IMR-90 (cell line): Measurements from ENCODE around the gene CST7. TPM values are rescaled to one million over a fixed set of nuclear protein-coding genes. Genes with fewer than 3 reads are reported as not detected.

Experiments
- ATAC-seq: fragments of 200-7000 bp; cut with Tn5 transposase; 2 replicates; pipeline ENCODE4 v1.9.1; 2020; ENCODE audit warnings: low read depth, mild to moderate bottlenecking, moderate library complexity
- BruUV-seq: library from RNA; stranded (reverse); fragments of 400-500 nt; replicated peaks from 2 replicates; lab custom pipeline; 2021; lab: Mats Ljungman, UMichigan
- CTCF ChIA-PET: fragments of 300-600 bp; formaldehyde crosslinking; extraction: SDS; loops from one replicate; lab custom pipeline; 2021; ENCODE audit warnings: antibody characterized with exemption; lab: Yijun Ruan, JAX
- POLR2A ChIA-PET: fragments of 300-600 bp; sonication (Branson Sonifier 250); formaldehyde crosslinking; loops from one replicate; lab custom pipeline; 2022; ENCODE audit warnings: antibody characterized with exemption; ENCODE audit not compliant: unreplicated experiment; lab: Charles Lee
- DNase-seq: peaks from one replicate; pipeline ENCODE4 v3.0.0; 2013
- H2AFZ ChIP-seq: replicated peaks from 2 replicates; pipeline ENCODE3; 2013; ENCODE audit warnings: low read length, mild to moderate bottlenecking; ENCODE audit not compliant: poor library complexity
- H2AK5ac ChIP-seq: 2 replicates; pipeline ENCODE4 v1.6.1; 2013; ENCODE audit warnings: low read depth, low read length, inconsistent platforms
- H2AK9ac ChIP-seq: replicated peaks from 2 replicates; pipeline ENCODE3; 2013; ENCODE audit warnings: mild to moderate bottlenecking, low read depth, low read length, moderate library complexity; ENCODE audit not compliant: poor library complexity
- H2BK120ac ChIP-seq: 2 replicates; pipeline ENCODE4 v1.6.1; 2013; ENCODE audit warnings: low read depth, low read length, inconsistent platforms
- H2BK15ac ChIP-seq: 3 replicates; pipeline ENCODE4 v1.6.1; 2013; ENCODE audit warnings: low read depth, low read length, inconsistent platforms
- H2BK20ac ChIP-seq: 2 replicates; pipeline ENCODE4 v1.6.1; 2013; ENCODE audit warnings: low read depth, mild to moderate bottlenecking, inconsistent platforms, low read length, moderate library complexity
- H2BK5ac ChIP-seq: 2 replicates; pipeline ENCODE4 v1.6.1; 2013; ENCODE audit warnings: mild to moderate bottlenecking, low read depth, low read length, inconsistent platforms; ENCODE audit not compliant: poor library complexity, severe bottlenecking
- H3K14ac ChIP-seq: replicated peaks from 2 replicates; pipeline ENCODE4 v1.6.1; 2013; ENCODE audit warnings: low read depth, low read length, inconsistent platforms
- H3K18ac ChIP-seq: 2 replicates; pipeline ENCODE4 v1.6.1; 2013; ENCODE audit warnings: low read depth, low read length, control low read depth
- H3K23ac ChIP-seq: 2 replicates; pipeline ENCODE4 v1.6.1; 2013; ENCODE audit warnings: low read depth, low read length, inconsistent platforms
- H3K27ac ChIP-seq: 2 replicates; pipeline ENCODE4 v1.5.1; 2013; ENCODE audit warnings: mild to moderate bottlenecking, control low read depth, low read length; ENCODE audit not compliant: insufficient read depth
- H3K27me3 ChIP-seq: 2 replicates; pipeline ENCODE4 v1.6.1; 2013; ENCODE audit warnings: low read length; ENCODE audit not compliant: control insufficient read depth, insufficient read depth
- H3K36me3 ChIP-seq: 2 replicates; pipeline ENCODE4 v1.6.1; 2013; ENCODE audit warnings: low read length, mixed read lengths; ENCODE audit not compliant: control insufficient read depth, insufficient read depth
- H3K4ac ChIP-seq: 2 replicates; pipeline ENCODE4 v1.6.1; 2013; ENCODE audit warnings: low read depth, low read length, inconsistent platforms
- H3K4me1 ChIP-seq: 2 replicates; pipeline ENCODE4 v1.6.1; 2013; ENCODE audit warnings: low read length, mixed read lengths; ENCODE audit not compliant: control insufficient read depth, insufficient read depth
- H3K4me2 ChIP-seq: 2 replicates; pipeline ENCODE4 v1.6.1; 2013; ENCODE audit warnings: low read depth, mild to moderate bottlenecking, control low read depth, low read length, moderate library complexity
- H3K4me3 ChIP-seq: 2 replicates; pipeline ENCODE4 v1.5.1; 2013; ENCODE audit warnings: low read depth, mild to moderate bottlenecking, control low read depth, low read length, moderate library complexity; ENCODE audit not compliant: insufficient read depth
- H3K56ac ChIP-seq: 2 replicates; pipeline ENCODE4 v1.6.1; 2013; ENCODE audit warnings: low read length, inconsistent platforms; ENCODE audit not compliant: insufficient read depth; ENCODE audit errors: extremely low read depth
- H3K79me1 ChIP-seq, 2 experiments: 2 replicates each; pipeline ENCODE4 v1.6.1; 2013; ENCODE audit warnings: low read length in 2 of 2, inconsistent platforms in 1 of 2, low read depth in 1 of 2
- H3K9ac ChIP-seq: 2 replicates; pipeline ENCODE4 v1.6.1; 2013; ENCODE audit warnings: low read depth, low read length, control low read depth
- H3K9me1 ChIP-seq: 2 replicates; pipeline ENCODE4 v1.6.1; 2013; ENCODE audit warnings: low read length, inconsistent platforms; ENCODE audit not compliant: insufficient read depth
- H3K9me3 ChIP-seq: 2 replicates; pipeline ENCODE4 v1.6.1; 2013; ENCODE audit warnings: low read length; ENCODE audit not compliant: control insufficient read depth, insufficient read depth
- H4K20me1 ChIP-seq: 2 replicates; pipeline ENCODE4 v1.6.1; 2013; ENCODE audit warnings: low read length, inconsistent platforms; ENCODE audit not compliant: insufficient read depth
- H4K5ac ChIP-seq: 2 replicates; pipeline ENCODE4 v1.6.1; 2013; ENCODE audit warnings: mild to moderate bottlenecking, low read depth, low read length, control low read depth
- H4K8ac ChIP-seq, 2 experiments: 2 replicates each; pipeline ENCODE4 v1.6.1; 2013; ENCODE audit warnings: low read depth in 2 of 2, low read length in 2 of 2, control low read depth in 1 of 2, inconsistent platforms in 1 of 2
- H4K91ac ChIP-seq: 2 replicates; pipeline ENCODE4 v1.6.1; 2013; ENCODE audit warnings: low read depth, low read length, inconsistent platforms; ENCODE audit not compliant: insufficient read depth
- BHLHE40 ChIP-seq: fragments of 150-350 bp; IDR thresholded peaks from 2 replicates; pipeline ENCODE4 v1.6.1; 2016; ENCODE audit warnings: mild to moderate bottlenecking, low read depth, low read length
- CEBPB ChIP-seq: IDR thresholded peaks from 2 replicates; pipeline ENCODE4 v1.6.1; 2012; ENCODE audit warnings: low read depth, low read length, improper control_type of control experiment
- CHD1 ChIP-seq: IDR thresholded peaks from 2 replicates; pipeline ENCODE4 v1.6.1; 2012; ENCODE audit warnings: low read depth, low read length, improper control_type of control experiment
- CTCF ChIP-seq: conservative IDR thresholded peaks from 2 replicates; pipeline ENCODE4 v1.5.1; 2012; ENCODE audit warnings: mild to moderate bottlenecking, low read depth, low read length, improper control_type of control experiment
- MAZ ChIP-seq: IDR thresholded peaks from 2 replicates; pipeline ENCODE4 v1.6.1; 2012; ENCODE audit warnings: low read depth, mild to moderate bottlenecking, low read length, improper control_type of control experiment, moderate library complexity, borderline replicate concordance
- MXI1 ChIP-seq: IDR thresholded peaks from 2 replicates; pipeline ENCODE4 v1.6.1; 2012; ENCODE audit warnings: low read depth, mild to moderate bottlenecking, low read length, moderate library complexity, borderline replicate concordance
- RAD21 ChIP-seq: IDR thresholded peaks from 2 replicates; pipeline ENCODE4 v1.6.1; 2012; ENCODE audit warnings: low read length, improper control_type of control experiment
- RCOR1 ChIP-seq: IDR thresholded peaks from 2 replicates; pipeline ENCODE4 v1.6.1; 2012; ENCODE audit warnings: mild to moderate bottlenecking, low read length, improper control_type of control experiment; ENCODE audit not compliant: insufficient replicate concordance
- SMC3 ChIP-seq: fragments of 150-350 bp; IDR thresholded peaks from 2 replicates; pipeline ENCODE4 v1.6.1; 2016; ENCODE audit warnings: low read depth, mild to moderate bottlenecking, antibody characterized with exemption, low read length, moderate library complexity
- USF2 ChIP-seq: fragments of 150-350 bp; IDR thresholded peaks from 2 replicates; pipeline ENCODE4 v1.6.1; 2017; ENCODE audit warnings: mild to moderate bottlenecking, antibody characterized with exemption, low read length, low read depth
- WGBS, 2 experiments: methylation state at CpG; one replicate each; pipeline versions ENCODE4 v1.1.5 to v1.1.7; 2013; ENCODE audit warnings: missing lambda C conversion rate in 2 of 2; ENCODE audit not compliant: insufficient read length in 1 of 2; ENCODE audit errors: extremely low coverage in 2 of 2; 5-methylcytosine and 5-hydroxymethylcytosine counted together
- dilution Hi-C: fragments of 300-500 bp; cut with HindIII; formaldehyde crosslinking; loops from one replicate; pipeline ENCODE4 v1.14.3; 2018; ENCODE audit warnings: low sequenced_read_pairs; ENCODE audit not compliant: unreplicated experiment
- in situ Hi-C: fragments of 300-500 bp; cut with MboI; formaldehyde crosslinking; loops from 3 replicates; pipeline ENCODE4 v1.14.3; 2019; ENCODE audit warnings: low sequenced_read_pairs, inconsistent platforms, mixed read lengths
- intact Hi-C: fragments of 100-400 bp; cut with micrococcal nuclease; formaldehyde crosslinking; loops from 2 replicates; pipeline ENCODE4 v1.10.0; 2022
- polyA plus RNA-seq, 3 experiments: library from polyadenylated mRNA; depleted of rRNA; stranded (reverse); fragments of >200 nt; gene quantifications; 2 replicates each; pipeline ENCODE4 v1.2.3, GENCODE V29; 2012; ENCODE audit warnings: low replicate concordance in 1 of 3
- total RNA-seq: library from RNA; depleted of rRNA; stranded (reverse); fragments of >200 nt; gene quantifications from 2 replicates; pipeline ENCODE4 v1.2.3, GENCODE V29; 2012

CST7 gene
- total and polyA plus RNA-seq, 2 of the 4 experiments (the other 2 are of a cell fraction), result not detected

GRCh38 chr20:24937579-24937978 lies 11.5 kb upstream of the CST7 start:
- no peaks in the 10 kb centered on the region for H3K36me3 ChIP-seq
- DNase-seq (no peak), ATAC-seq (no peak)
- H3K9me3 ChIP-seq, result no peaks in the 10 kb centered on the region
- no peak overlapping the region for H2AK5ac ChIP-seq
- H3K14ac ChIP-seq, result no peak overlapping the region
- TF ChIP-seq CHD1 (no peak), SMC3 (no peak), MXI1 (no peak), USF2 (no peak), RCOR1 (no peak), RAD21 (no peak), MAZ (no peak), CTCF (no peak), BHLHE40 (no peak), CEBPB (no peak)
- in situ Hi-C loops (no loop called here), intact Hi-C loops (no loop called here), dilution Hi-C loops (no loop called here)
- no peak overlapping the region for H3K9ac ChIP-seq
- no peaks in the 10 kb centered on the region for H4K20me1 ChIP-seq
- ChIA-PET CTCF (no interaction called here), POLR2A (no interaction called here)
- no peak overlapping the region for H2BK15ac ChIP-seq
- H3K27me3 ChIP-seq, result peaks cover 2% of the 10 kb centered on the region
- no peak overlapping the region for H2BK20ac ChIP-seq
- H2BK5ac ChIP-seq, result no peak overlapping the region
- H2AK9ac ChIP-seq, result no peak overlapping the region
- H3K4me1 ChIP-seq, result no peaks in the 10 kb centered on the region
- H3K27ac ChIP-seq, result no peak overlapping the region
- BruUV-seq, result no TSS peak
- H3K9me1 ChIP-seq, result no peaks in the 10 kb centered on the region; the same call in 1 of the 2 replicates
- H4K8ac ChIP-seq, result no peak overlapping the region
- H3K4me3 ChIP-seq, result no peak overlapping the region
- H3K23ac ChIP-seq, result no peak overlapping the region
- H3K4ac ChIP-seq, result no peak overlapping the region
- no peak overlapping the region for H3K4me2 ChIP-seq
- no peak overlapping the region for H3K18ac ChIP-seq
- no peak overlapping the region for H3K56ac ChIP-seq
- no peaks in the 10 kb centered on the region for H3K79me1 ChIP-seq
- H2AFZ ChIP-seq, result no peak overlapping the region
- WGBS, 2 experiments, result no CpG with 5 or more reads among the region's 1 CpG
- H4K5ac ChIP-seq, result no peak overlapping the region
- no peak overlapping the region for H4K91ac ChIP-seq
- no peak overlapping the region for H2BK120ac ChIP-seq
